Vagina (tissue), 2 donors: ENCODE measurements around the gene MVD.

Experiments used
- CTCF ChIP-seq, 3 experiments: fragments of 450-650 bp in 2 of 3; fragments of 200-600 bp in 1 of 3; sonication (generic) in 1 of 3; IDR thresholded peaks; one replicate each; pipeline ENCODE4 v1.5.1; 2017 to 2019; ENCODE audit warnings: antibody characterized with exemption in 3 of 3, mild to moderate bottlenecking in 2 of 3, moderate library complexity in 2 of 3
- POLR2A ChIP-seq, 2 donors: fragments of 450-650 bp; IDR thresholded peaks; one replicate each; pipeline ENCODE4 v1.6.1; 2017; ENCODE audit warnings: antibody characterized with exemption in 2 of 2, mild to moderate bottlenecking in 2 of 2, moderate library complexity in 2 of 2

- TF ChIP-seq POLR2A (IDR thresholded peaks at IDR 0.05), result no peak
- no peak for TF ChIP-seq CTCF (IDR thresholded peaks at IDR 0.05)
These were observed 32.5 kb downstream of the MVD start for GRCh38 chr16:88630433-88630832.
